Neural progenitor cell (in vitro differentiated cells): ENCODE results near the gene RAB13.

Experiments used
- CTCF ChIP-seq: fragments of 200-600 bp; sonication (generic); IDR thresholded peaks from 2 replicates; pipeline ENCODE4 v1.5.1; 2017; ENCODE audit warnings: antibody characterized with exemption, mild to moderate bottlenecking
- EZH2 ChIP-seq: fragments of 200-600 bp; sonication (generic); IDR thresholded peaks from 2 replicates; pipeline ENCODE4 v1.6.1; 2017; ENCODE audit warnings: antibody characterized with exemption, mild to moderate bottlenecking, moderate library complexity
- EZH2phosphoT487 ChIP-seq: fragments of 200-600 bp; sonication (generic); IDR thresholded peaks from 2 replicates; pipeline ENCODE4 v1.6.1; 2017; ENCODE audit warnings: antibody characterized with exemption

GRCh38 chr1:153946622-153947241, 39.4 kb downstream of the RAB13 start, which contains the start of gene DENND4B:
- TF ChIP-seq CTCF (peak; percentile 87), EZH2 (no peak), EZH2phosphoT487 (no peak)
